HG02938 (cell line): ENCODE results near the gene ERBB4.
"Not testable (repeated sequence)": the region's sequence is repeated elsewhere in the genome, so short reads cannot be mapped to it uniquely, and the experiment has no call there.

Experiments
- ATAC-seq: cut with Tn5 transposase; IDR thresholded peaks from one replicate; pipeline ENCODE4 v1.9.1; 2021; ENCODE audit warnings: mild to moderate bottlenecking, moderate library complexity; ENCODE audit not compliant: unreplicated experiment

ERBB4 gene

DNA sequence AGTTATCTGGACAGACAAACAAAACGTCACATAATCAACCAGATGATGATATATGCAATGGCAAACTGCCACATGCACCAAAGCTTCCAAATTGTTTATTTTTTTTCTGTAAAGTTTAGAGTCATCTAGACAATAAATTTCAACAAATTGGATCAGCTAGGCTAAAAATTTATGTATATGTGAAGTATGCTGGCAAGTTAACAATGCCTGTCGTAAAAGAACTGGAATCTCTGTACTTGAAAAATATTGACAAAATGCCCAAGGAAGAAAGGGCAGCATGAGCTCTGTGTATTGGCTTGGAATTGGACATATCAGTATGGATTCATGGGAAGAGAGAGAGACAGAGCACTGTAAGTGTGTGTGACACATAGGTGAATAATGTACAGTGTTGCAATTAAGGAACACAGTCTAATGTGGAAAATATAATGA lies 309.8 kb downstream of the ERBB4 start:
- no peak for ATAC-seq

DNA sequence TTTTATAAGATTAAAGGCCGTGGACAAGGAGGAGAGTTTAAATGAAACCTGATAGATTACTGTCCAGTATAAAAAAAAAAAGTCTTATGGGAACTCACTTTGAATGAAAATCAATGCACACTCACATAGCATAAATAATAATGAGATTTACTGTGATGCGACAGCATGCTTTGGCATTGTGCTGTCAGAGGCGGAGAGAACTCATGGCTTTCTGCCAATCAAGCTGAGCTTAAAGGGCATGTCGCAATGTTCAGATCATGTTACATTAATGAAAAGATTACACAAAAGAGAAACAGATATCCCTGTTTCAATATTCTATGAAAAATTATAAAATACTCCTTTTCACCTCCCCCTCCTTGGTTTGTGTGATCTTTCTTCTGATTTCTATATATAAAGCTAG lies 310.8 kb downstream of the ERBB4 start:
- ATAC-seq: no peak

DNA sequence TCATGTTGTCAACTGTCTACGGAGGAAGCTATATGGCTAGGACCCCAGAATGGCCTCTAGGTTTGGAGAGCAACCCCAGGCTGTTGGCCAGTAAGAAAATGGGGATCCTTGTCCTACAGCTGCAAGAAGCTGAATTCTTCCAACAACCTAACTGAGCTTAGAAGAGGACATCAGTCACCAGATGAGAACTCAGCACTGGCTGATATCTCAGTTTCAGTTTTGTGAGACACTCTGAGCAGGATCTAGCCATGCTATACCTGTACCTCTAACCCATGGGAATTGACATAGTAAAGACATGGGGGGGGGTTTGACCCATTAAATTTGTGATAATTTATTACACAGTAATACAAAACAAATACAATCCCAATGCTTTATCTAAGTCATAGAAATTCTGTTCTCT lies 312.5 kb downstream of the ERBB4 start:
- no peak for ATAC-seq

DNA sequence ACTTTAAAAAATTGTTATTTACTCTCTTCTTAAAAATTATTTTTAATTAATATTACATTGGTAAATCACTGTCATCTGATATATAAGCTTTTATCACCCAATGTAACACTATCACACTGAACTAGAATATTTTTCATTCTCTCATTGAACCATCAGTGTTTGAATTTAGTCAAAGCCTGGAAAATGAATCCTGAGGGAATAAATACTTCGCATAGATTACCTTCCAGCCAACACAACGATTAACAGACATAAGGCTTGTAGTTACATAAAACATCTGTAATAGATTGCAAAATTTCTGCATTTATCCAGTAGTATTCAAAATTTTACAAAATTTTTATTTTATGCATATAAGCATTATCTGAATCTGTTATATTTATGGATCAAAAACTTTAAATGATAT lies 314.9 kb downstream of the ERBB4 start:
- ATAC-seq: no peak

DNA sequence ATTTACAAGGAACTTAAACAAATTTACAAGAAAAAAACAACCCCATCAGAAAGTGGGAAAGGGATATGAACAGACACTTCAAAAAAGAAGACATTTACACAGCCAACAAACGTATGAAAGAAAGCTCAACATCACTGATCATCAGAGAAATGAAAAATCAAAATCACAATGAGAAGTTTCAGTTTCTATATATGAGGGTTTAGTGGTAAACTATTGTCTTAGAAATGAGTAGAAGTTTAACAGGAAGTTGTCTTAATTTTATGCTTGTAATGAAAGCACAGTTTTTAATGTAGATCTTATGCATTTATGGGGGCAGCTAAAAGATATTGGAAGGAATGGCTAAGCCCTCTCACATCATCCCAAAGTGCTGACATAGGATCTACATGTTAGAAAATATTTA lies 325.4 kb downstream of the ERBB4 start:
- peak; percentile 91 for ATAC-seq

DNA sequence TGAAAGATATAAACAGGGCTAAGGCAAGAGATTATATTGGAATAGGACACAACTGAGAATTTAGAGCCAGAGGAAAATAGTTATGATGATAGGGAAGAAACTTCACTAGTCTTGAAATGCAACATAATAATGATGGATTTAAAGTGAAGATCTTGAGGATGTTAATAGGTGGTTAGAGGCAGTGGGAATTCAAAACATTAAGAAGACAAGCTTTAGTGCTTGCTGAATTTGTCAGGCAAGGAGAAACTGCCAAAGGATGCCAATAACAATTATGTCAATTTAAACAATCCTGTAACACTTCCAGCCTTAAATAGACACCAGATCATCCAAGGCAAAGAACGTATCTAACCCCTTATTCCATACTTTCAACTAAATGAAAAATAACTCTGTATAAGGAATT lies 330.1 kb downstream of the ERBB4 start:
- no peak for ATAC-seq

DNA sequence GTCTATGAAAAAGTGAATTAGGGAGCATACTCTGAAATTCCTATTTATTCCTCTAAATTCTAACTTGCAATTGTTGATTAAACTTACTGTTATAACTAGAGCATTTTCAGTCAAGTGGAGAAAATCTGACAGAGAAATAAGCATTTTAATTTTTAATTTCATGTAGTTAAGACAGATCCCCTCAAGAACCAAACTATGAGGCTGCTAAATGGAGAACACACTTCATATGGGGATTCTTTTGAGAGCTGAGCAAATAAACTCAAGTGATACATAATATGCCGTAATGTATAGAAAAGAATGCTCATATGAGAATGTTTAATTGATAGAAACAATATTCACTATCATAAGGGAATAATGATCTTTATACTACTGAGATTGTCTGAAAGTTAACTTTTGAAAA lies 340.8 kb downstream of the ERBB4 start:
- ATAC-seq: no peak

DNA sequence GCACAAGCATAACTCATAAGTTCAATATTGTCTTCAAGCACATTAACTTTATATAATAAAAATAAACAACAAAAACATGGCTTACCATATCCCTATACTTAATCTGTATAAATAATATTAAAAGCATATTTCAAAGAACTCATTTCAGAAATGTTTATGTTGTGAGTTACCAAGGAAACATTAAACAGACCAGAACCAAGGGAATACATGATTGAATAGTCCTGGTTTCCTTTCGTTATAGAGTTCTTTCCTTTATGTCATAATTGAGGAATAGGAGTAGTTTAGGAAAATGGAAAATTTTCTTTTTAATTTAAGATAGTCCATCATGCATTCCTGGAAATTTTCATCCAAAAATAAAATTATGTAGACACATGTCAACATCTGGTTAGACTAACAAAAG lies 343.0 kb downstream of the ERBB4 start:
- no peak for ATAC-seq

DNA sequence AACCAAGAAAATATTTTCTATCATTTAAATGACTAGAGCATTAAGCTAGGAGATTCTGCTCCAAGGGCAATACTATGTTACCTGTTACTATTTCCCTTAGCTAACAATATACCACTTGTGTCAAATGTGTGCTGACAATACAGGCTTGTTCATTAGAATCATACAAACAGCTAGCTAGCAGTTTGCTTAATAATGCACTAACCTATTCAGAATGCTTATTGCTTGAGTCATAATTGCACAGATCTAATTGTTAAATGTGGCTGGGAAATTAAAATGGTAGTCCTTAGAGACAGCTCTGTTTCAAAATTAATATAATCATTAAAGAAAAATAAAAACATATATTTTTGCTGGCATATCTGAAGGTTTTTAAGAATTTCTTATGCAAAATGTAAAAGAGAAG lies 344.2 kb downstream of the ERBB4 start:
- no peak for ATAC-seq

DNA sequence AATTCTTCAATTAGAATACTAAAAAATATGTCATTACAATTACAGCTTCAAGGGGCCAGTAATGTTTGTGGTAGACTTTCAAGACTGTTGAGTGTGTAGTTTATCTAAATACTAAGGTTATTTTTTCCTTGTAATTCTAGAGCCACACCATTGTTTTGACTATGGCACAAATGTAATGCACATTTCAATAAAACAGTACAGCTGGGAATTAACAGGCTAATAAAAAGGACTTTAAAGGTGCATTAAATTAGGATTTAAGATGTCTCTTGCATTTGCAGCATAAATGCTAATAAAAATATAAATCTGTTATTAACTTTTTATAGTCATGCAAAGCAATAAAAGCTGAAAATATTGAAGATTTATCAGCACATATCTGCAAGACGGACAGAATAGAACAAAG lies 344.8 kb downstream of the ERBB4 start:
- ATAC-seq: no peak

DNA sequence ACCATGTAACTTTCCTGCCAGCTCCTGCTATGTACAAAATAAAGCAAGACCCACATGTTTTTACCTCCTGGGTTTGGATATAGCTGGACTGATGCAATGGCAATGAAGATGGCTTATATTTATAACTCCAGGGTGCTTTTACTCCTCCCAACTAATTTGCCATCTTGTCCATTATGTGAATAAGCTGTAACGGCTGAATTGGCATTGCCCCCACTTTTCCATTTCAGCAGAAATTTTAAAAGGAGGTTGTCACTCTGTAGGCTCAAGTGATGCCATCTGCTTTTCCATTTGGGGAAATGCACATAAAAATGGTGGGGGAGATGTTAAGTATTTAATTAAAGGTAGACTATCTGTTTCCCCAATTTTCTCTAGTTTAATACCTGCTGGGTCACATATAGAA lies 345.5 kb downstream of the ERBB4 start:
- no peak for ATAC-seq

DNA sequence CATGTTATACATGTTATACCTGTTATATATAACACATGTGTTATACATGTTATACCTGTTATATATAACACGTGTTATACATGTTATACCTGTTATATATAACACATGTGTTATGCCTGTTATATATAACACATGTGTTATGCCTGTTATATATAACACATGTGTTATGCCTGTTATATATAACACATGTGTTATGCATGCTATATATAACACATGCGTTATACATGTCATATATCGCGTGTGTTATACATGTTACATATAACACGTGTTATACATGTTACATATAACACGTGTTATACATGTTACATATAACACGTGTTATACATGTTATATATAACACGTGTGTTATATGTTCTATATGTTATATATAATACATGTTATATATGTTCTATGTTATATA lies 347.2 kb downstream of the ERBB4 start:
- not testable (repeated sequence) for ATAC-seq

DNA sequence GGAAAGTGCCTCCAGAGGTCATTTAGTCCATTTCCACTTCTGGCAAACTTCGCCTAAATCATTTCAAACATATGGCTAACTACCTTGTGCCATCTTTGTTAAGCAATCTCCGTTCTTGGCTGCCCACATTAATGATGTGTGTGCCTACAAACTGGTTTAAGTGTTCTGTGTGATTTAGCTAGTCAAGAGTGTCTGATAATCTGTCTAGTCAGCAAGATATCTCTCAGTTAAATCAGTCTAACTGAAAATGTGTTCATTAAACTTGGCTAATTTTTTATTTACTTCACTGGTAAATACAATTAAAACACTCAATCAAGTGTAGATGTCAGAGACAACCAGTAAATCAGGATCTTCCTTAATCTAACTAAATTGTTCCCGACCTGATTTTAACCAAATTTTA lies 352.4 kb downstream of the ERBB4 start:
- ATAC-seq: no peak

DNA sequence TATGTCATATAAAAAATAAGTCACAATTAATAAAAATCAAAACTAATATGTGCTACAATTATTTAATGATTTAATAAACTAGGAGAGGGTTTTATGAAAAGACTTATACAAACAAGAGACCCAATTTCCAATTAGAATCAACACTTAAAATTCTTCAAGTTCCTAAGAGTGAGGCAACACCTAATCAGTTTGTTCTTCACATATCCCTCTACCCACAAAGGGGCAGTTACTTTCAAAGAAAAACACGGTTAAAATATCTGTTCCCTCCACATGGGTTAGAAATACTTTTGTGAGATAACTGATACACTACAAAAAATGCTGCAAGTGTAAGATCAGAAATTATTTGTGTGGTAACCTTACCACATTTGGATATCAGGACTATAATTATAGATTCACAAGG lies 357.0 kb downstream of the ERBB4 start:
- ATAC-seq: no peak

DNA sequence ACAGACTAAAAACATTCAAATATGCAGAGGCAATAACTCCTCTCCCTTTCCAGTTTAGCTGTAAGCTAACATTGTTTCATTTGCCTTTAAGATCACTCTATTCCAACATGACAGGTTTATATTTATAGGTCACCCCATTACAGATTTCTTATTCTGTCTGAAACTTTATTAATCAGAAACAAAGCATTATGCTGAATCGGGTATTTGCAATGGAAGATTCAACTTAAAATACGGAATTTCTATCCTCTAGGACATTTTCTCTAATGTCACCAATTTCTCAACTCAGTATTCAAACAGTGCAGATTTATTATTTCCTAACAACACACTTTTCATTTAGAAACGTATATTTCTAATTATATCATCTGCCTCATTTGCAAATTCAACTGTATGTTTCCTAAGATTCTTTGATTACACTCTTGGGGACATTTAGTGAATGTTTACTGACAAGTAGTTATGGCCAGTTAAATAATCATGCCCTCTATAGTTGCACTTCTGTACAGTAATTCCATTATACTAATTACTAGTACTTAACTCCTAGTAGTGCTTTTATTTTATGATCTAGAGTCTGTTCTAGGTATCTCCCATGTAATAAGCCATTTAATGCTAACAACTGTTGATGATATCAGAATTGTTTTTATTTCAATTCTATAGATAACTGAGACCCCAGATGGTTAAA lies 358.1 kb downstream of the ERBB4 start:
- no peak for ATAC-seq

DNA sequence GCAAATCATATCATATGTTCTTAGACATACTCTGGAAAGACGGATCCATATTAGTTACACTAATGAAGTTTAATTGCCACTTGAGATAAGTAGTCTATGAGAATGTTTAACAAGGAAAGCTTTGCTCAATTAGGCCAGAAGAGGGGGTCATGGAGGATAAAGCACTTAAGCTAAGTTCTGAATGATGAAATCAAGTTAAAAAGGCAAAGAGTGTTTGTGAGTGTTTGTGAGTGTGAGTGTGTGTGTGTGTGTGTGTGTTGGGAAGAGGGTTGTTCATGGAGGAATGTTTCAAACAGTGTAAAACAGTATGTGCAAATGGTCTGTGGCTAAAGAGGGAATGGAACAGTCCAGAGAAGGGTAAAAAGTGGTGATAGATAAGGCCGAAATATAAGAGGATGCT lies 360.9 kb downstream of the ERBB4 start:
- ATAC-seq: no peak

DNA sequence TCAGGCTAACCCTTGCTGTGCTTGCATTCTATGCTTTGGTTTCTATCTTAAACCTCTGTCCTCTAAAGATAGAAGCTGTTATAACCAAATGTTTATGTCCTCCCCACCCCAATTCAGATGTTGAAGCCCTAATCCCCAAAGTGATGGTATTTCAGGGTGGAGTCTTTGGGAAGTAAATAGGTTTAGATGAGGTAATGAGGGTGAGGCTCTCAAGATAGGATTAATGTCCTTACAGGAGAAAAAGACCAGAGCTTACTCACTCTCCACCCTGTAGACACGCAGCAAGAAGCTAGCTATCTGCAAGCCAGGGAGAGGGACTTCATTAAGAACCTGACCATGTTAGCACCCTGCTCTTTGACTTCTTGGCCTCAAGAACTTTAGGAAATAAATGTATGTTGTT lies 362.5 kb downstream of the ERBB4 start:
- no peak for ATAC-seq

DNA sequence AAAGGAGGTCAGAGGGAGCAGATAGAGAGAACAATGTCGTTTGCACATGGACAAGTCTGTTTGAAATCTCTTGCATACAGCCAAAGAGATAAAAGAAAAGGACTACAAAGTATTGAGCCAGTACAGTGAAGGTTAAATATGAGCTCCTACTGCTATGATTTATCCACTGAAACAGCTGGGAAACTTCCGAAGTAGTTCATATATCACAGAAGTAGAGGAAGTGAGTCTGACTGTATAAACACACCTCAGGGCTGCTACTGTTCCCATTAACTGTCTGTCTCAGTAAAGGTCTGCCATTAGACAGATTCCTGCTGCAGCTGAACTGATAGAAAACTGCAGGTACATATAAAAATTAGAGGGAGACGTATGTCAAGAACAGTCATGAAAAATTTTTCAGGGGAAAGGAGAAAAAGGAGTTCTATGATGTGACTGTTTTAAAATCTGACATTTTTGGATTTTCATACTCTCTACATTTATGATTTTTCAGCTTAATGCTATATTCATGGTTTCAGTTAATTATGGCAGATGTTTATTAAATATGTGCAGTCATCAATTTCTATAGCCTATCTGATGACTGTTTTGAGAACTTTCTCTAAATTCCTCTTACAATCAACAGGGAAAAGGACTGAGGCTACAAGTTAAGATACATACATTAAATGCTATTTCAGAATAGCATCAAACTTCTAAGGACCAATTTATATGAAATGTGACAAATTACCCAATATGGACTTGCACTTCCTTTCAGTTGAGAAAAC lies 364.7 kb downstream of the ERBB4 start:
- no peak for ATAC-seq

DNA sequence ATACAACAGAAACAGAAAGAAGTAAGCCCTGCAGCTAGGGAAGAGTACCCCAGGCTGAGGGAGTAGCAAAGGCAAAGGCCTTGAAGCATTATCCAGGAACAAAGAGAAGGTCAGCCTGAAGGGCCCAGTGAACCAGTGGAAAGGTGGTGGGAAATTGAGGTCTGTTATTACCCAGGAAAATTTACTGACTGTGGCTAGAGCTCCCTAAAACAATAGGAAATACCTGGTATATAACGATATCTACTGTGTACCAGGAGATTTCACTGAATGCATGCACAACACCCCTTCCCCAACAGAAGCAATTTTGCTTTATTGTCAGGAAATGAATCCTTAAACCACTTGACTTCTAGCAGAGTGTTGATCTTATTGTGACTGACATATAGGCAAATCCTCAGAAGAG lies 365.3 kb downstream of the ERBB4 start:
- no peak for ATAC-seq

DNA sequence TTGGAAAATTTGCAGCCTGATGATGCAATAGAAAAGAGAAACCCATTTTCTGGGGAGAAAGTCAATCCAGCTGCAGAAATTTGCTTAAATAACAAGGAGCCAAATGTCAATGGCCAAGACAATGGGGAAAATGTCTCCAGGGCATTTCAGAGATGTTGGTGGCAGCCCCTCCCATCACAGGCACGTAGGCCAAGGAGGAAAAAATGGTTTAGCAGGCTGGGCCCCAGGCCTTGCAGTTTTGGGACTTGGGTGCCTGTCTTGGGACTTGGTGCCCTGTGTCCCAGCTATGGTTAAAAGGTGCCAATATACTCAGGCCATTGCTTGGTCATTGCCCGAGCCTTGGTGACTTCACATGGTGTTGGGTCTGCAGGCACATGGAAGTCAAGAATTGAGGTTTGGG lies 368.2 kb downstream of the ERBB4 start:
- no peak for ATAC-seq

DNA sequence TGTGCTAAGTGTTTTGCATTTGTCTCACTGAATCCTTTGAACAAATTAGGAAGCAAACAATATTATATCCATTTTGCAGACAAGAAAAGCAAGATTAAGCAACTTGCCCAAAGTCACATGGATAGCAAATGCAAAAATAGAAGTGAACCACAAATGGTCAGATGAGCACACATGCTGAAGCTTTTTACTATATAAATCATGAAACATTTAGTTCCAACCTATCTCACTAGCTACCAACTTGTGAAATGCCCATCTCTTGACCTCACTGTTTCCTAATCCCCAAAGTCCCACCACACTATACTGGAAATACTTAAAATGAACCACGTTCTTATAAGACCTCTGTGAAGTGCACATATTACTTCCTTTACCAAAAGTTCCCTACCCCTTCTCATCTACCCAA lies 380.5 kb downstream of the ERBB4 start:
- ATAC-seq: no peak

DNA sequence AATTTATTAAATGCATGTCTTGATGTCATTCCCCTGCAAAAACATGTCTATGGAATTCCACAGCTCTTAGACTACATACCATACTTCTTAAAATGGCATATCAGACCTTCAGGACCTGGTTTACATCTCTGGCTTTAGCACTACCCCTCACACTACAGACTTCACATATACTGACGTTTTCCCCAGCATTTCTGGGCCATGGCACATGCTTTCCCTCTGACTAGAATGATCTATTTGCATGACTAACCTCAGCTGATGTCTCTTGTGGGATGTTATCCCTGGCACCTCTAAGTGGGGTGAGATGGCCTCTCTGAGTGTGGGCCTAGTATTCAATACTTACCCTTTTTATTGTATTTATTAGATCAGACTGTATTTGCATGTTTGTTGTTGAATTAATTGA lies 381.6 kb downstream of the ERBB4 start:
- no peak for ATAC-seq

DNA sequence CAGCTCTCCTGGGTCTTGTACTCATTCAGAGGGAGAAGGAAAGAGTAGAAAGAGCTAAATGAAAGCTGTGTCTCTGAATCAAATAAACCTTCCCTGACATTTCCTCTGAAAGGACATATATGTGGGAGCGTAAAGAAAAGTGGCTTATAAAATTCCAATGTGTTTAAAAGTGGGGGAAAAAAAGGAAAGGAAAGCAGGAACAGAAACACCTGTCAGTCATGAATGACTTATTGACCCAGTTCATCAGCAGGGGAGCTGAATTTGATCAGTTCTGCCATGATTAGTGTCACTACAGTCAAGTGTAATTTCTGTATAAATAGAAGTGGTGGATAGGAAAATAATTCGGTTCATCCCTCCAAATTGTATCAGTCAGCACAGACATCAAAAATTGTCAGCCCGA lies 382.5 kb downstream of the ERBB4 start:
- no peak for ATAC-seq
